Embryonic facial prominence (tissue), 1 donor: ENCODE data around the gene ZNF454.

Source experiments
- DNase-seq: peaks from one replicate; pipeline ENCODE4 v3.0.0-alpha.2; 2016; ENCODE audit errors: extremely low spot score

ZNF454 gene

GRCh38 chr5:178993236-178993765, 52.3 kb downstream of the ZNF454 start:
- DNase-seq = no peak

DNA sequence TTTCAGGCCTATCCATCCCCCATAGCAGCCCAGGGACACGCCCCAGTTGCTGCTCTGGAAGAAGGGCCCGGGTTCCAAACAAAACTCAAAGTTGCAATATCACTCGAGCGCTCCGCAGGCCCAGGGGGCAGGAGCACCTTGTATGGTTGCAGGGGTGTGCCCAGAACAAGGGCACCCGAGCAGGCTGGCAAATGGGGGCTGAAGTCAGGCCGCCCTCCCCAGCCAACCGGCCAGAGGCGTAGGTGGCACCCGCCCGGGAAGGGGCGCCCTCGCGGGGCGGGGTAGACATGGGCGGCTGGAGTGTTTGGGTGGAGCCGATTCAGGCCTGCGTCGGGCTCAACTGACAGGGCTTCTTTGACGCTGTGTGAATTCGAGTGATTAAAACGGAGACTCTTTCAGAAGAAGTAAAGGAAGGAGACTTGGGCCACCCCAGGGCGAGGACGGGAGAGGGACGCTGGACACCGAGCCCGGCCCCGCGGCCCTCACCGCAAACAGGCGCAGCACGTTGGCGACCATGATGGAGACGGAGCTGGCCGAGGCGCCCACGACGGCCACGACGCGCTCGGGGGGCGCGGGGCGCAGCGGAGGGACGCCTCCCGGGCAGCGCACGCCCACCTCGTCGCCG, 53.1 kb downstream of the ZNF454 start:
- no peak for DNase-seq

DNA sequence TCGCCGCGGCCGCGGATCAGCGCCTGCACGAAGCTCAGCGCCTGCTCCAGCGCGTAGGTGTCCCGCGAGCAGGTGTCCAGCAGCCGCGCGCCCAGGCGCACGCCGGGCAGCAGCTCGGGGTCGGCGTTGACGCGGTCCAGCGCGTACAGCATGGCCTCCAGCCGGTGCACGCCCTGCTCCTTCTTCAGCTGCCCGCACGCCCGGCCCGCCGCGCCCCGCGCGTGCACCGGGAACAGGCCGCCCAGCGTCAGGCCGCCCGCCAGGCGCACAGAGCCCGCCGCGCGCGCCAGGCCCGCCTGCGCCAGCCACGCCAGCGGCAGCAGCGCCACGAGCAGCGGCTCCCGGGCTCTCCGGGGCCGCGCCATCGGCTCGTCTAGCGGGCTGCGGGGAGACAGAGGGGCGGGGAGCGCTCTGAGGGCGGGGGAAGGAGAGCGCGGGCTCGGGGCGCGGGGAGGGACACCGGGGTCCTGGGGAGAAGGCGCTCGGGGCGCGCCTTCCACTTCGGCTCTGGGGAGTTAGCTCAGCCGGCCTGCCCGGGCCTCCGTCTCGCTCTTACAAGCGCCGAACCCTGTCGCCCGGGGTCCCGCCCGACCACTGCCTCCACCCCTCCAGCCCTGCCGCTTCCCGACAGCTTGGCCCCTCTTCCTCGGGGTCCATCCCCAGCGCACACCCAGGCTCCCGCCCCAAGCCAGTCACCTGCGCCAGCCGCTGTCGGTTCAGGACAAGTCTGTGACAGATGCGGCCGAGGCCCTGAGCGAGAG, 53.8 kb downstream of the ZNF454 start, which contains the start of gene GRM6:
GRM6 (minus strand) TSS at position 741 of the 761 bp plus-strand sequence; CDS start at position 365, 376 bp downstream.
- DNase-seq = no peak

DNA sequence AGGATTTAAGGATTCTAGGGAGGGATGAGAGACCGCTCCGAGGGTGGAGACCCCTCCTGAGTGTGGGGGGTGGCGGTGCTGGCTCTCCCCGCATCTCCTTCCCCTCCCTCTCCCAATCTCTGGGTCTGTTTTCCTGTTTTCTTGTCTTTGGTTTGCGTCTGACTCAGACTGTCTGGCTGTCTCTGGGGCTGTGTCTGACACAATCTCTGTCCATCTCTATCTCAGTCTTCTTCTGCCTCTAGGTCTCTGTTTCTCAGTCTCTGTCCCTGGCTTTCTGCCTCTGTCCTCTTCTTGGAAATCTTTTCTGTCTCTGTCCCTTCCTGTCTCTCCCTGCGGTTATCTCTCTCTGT, 54.3 kb downstream of the ZNF454 start:
- no peak for DNase-seq

DNA sequence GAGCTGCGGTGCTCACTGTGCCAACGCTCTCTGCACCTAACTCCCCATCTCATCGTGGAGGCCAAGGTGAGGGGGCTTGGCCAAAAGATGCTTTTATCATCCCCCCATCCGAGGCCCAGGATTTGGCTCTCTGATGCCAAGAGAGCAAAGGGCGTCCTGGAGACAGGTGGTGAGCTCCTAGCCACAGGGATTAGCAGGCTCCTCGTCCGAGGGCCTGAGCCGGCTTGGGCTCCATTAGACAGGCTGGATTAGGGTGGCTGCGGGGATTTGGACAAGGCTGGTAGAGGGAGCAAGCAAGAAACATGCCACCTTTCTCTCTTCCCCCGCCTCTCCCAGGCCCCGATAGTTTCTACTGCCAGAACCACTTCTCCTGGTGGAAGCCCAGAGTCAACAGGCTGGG, 55.2 kb downstream of the ZNF454 start:
- no peak for DNase-seq

DNA sequence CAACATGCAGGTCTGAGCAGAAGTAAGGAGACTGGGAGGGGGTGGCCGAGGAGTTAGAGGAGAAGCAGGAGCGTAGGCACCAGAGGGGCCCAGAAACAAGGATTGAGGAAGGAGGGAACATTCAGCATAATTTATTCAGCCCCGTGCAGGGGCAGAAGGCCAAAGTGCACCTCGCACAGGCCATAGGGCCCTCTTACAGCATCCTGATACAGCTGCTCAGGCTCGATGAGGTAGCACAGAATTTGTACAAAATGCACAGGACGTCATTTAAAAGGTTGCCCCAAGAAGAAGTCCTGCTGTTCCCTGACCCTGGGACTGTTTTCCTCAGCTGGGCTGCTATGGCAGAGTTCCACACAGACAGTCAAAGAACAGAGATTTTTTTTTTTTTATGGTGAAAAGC, 56.2 kb downstream of the ZNF454 start:
- DNase-seq = no peak

DNA sequence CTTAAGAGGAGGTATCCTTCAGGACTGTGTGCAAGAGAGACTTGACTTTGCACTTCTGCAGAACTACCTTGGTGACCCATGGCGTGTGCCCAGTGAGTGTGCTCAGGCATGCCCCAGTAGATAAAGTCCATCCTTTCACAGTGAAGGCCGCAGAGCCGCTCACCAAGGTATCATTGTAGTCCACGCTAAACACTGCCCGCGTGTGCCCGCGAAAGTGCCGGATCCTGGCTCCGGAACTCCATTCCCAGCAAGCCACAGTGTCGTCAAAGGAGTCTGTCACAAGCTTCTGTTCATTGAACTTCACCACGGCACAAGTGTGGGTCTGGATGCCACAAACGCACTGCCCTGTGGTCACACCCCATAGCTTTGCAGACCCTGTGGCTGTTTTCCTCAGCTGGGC, 57.4 kb downstream of the ZNF454 start:
- no peak for DNase-seq

DNA sequence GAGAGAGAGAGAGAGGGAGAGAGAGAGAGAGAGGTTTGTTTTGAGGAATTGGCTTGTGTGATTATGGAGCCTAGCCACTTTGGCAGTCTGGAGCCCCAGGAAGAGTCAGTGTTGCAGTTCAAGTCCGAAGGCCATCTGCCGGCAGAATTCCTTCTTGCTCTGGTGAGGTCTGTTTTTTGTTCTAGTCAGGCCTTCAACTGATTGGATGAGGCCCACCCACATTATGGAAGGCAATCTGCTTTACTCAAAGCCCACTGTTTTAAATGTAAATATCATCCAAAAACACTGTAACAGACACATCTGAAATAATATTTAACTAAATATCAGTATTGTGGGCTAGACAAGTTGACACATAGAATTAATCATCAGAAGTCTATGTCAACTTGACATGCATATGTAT, 65.6 kb downstream of the ZNF454 start:
- no peak for DNase-seq

DNA sequence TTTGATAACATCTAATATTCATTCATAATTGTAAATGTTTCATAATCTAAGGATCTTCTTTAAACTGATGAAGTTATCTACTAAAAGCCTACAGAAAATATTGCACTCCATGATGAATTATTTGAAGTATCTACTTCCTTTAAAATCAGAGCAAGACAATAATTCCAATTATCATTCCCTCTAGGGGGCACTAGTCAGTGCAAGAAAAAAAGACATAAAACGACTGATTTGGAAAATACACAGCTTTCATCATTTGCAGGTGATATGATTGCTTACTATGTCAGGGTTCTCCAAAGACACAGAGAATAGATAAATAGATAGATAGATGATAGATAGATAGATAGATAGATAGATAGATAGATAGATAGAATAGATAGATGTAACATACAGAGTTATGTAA, 67.7 kb downstream of the ZNF454 start:
- DNase-seq = no peak
